Vagina (tissue), 2 donors: ENCODE measurements around the gene PNPLA3. TPM values are rescaled to one million over a fixed set of nuclear protein-coding genes. Genes with fewer than 3 reads are reported as not detected.

Experiments
- DNase-seq, 2 donors: peaks; one replicate each; pipeline ENCODE4 v3.0.0-alpha.2; 2017; ENCODE audit errors: extremely low spot score in 2 of 2
- H3K27ac ChIP-seq: fragments of 200-600 bp; sonication (generic); one replicate; pipeline ENCODE4 v1.5.1; 2019
- H3K27me3 ChIP-seq: fragments of 200-600 bp; sonication (generic); one replicate; pipeline ENCODE4 v1.5.1; 2019
- H3K36me3 ChIP-seq, 2 donors: fragments of 200-600 bp; sonication (generic); one replicate each; pipeline ENCODE4 v1.5.1; 2017 to 2019
- H3K4me1 ChIP-seq: fragments of 200-600 bp; sonication (generic); one replicate; pipeline ENCODE4 v1.5.1; 2019
- H3K4me3 ChIP-seq, 2 donors: fragments of 200-600 bp; sonication (generic); 1 replicate in 1 of 2; 2 replicates in 1 of 2; pipeline ENCODE4 v1.5.1; 2016 to 2019
- H3K9me3 ChIP-seq: fragments of 200-600 bp; sonication (generic); one replicate; pipeline ENCODE4 v1.5.1; 2019
- POLR2A ChIP-seq, 2 donors: fragments of 450-650 bp; IDR thresholded peaks; one replicate each; pipeline ENCODE4 v1.6.1; 2017; ENCODE audit warnings: antibody characterized with exemption in 2 of 2, mild to moderate bottlenecking in 2 of 2, moderate library complexity in 2 of 2
- POLR2AphosphoS5 ChIP-seq, 2 donors: sonication (generic); formaldehyde crosslinking; IDR thresholded peaks; one replicate each; pipeline ENCODE4 v1.9.0; 2017; ENCODE audit warnings: antibody characterized with exemption in 2 of 2, mild to moderate bottlenecking in 2 of 2, low read depth in 1 of 2; ENCODE audit not compliant: insufficient read depth in 1 of 2
- intact Hi-C: fragments of 100-400 bp; cut with DNase I; formaldehyde crosslinking; loops from one replicate; pipeline ENCODE4 v1.15.1; 2023
- total RNA-seq: library from RNA; depleted of rRNA; stranded (reverse); fragments of >200 nt; gene quantifications from one replicate; pipeline ENCODE4 v1.2.3, GENCODE V29; 2016
- TF ChIP-seq, protein P1 (sequence below), 3 experiments: fragments of 450-650 bp in 2 of 3; fragments of 200-600 bp in 1 of 3; sonication (generic) in 1 of 3; IDR thresholded peaks; one replicate each; pipeline ENCODE4 v1.5.1; 2017 to 2019; ENCODE audit warnings: antibody characterized with exemption in 3 of 3, mild to moderate bottlenecking in 2 of 3, moderate library complexity in 2 of 3

Gene PNPLA3
- total RNA-seq, 1 donor from 2014 or later: not detected

- intact Hi-C loops: no loop called here
- DNase-seq: no peak
- no peaks in the 10 kb centered on the region for H3K9me3 ChIP-seq
- H3K4me3 ChIP-seq: no peak overlapping the region
- TF ChIP-seq POLR2AphosphoS5 (IDR thresholded peaks at IDR 0.05; ENCODE audit: insufficient read depth in 1 of 2, low read depth in 1 of 2) (no peak), POLR2A (IDR thresholded peaks at IDR 0.05) (no peak)
- TF ChIP-seq, protein P1, sequence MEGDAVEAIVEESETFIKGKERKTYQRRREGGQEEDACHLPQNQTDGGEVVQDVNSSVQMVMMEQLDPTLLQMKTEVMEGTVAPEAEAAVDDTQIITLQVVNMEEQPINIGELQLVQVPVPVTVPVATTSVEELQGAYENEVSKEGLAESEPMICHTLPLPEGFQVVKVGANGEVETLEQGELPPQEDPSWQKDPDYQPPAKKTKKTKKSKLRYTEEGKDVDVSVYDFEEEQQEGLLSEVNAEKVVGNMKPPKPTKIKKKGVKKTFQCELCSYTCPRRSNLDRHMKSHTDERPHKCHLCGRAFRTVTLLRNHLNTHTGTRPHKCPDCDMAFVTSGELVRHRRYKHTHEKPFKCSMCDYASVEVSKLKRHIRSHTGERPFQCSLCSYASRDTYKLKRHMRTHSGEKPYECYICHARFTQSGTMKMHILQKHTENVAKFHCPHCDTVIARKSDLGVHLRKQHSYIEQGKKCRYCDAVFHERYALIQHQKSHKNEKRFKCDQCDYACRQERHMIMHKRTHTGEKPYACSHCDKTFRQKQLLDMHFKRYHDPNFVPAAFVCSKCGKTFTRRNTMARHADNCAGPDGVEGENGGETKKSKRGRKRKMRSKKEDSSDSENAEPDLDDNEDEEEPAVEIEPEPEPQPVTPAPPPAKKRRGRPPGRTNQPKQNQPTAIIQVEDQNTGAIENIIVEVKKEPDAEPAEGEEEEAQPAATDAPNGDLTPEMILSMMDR (IDR thresholded peaks at IDR 0.05): no peak
- no peak overlapping the region for H3K27ac ChIP-seq
- no peaks in the 10 kb centered on the region for H3K27me3 ChIP-seq
- H3K36me3 ChIP-seq: no peaks in the 10 kb centered on the region
- peaks cover 17% of the 10 kb centered on the region for H3K4me1 ChIP-seq
These were observed 27.8 kb downstream of the PNPLA3 start for GRCh38 chr22:43951391-43951790.

DNA sequence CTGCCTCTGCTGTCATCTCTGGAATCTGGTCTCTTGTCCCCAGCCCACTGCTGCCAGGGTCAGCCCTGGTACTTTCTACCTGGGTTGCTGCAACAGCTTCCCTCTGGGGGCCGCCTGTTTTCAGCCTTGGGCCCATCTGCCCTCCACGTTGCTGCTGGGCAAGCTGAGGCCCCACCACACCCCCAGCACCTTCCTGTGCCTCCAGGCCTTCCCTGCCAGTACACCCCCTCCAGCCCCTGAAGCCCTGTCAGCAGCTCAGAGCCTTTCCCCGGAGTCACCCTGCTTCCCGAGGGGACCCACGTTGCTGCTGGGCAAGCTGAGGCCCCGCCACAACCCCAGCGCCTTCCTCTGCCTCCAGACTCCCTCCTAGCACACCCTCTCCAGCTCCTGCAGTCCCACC is 28.4 kb downstream of the PNPLA3 start:
- Histone ChIP-seq H3K9me3 (no peaks in the 10 kb centered on the region), H3K4me3 (no peak overlapping the region), H3K4me1 (peaks cover 23% of the 10 kb centered on the region), H3K27me3 (no peaks in the 10 kb centered on the region), H3K36me3 (no peaks in the 10 kb centered on the region), H3K27ac (no peak overlapping the region)
- intact Hi-C loops: no loop called here
- DNase-seq: no peak
- TF ChIP-seq, protein P1 (IDR thresholded peaks at IDR 0.05): no peak
- TF ChIP-seq POLR2A (IDR thresholded peaks at IDR 0.05) (no peak), POLR2AphosphoS5 (IDR thresholded peaks at IDR 0.05; ENCODE audit: insufficient read depth in 1 of 2, low read depth in 1 of 2) (no peak)

DNA sequence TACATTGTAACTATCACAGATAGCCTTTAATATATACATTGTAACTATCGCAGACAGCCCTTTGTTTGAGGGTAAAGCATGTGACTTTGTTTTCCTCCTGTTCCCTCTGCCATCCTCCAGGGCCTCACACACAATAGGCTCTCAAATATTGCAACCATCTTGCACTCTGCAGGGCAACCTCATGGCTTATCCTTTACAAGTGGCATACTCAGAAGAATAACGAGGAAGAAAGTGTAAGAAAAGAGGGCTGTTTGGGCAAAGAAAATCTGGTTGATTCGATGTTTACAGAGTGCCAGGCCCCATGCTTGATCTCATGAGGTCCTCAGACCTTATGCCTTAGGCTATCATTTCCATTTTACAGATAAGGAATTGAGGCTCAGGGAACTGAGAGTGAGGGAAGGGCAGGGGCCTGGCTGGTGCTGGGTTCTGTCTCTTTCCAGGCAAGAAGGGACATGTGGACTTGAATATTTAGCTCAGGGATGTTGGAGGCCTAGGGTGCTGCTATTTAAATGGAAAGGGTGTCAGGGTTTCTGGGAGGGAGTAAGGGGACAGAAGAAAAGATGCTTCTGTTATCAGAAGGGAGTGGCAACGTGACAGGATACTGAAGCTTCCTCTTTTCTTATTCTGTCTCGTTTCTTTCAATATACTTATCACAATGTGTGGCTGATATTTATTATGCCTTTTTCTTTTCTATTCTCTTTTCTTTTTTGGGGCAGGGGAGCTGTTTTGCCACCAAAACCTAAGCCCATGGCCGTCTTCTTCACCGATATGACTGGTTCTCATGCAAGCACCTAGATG is 30.6 kb downstream of the PNPLA3 start:
- TF ChIP-seq POLR2AphosphoS5 (IDR thresholded peaks at IDR 0.05; ENCODE audit: insufficient read depth in 1 of 2, low read depth in 1 of 2) (no peak), POLR2A (IDR thresholded peaks at IDR 0.05) (no peak)
- TF ChIP-seq, protein P1 (IDR thresholded peaks at IDR 0.05): no peak
- no peak overlapping the region for H3K27ac ChIP-seq
- H3K4me3 ChIP-seq: peak overlapping the region; percentile 81 to 96
- peaks cover 36% of the 10 kb centered on the region for H3K4me1 ChIP-seq
- no peak for DNase-seq
- H3K9me3 ChIP-seq: no peaks in the 10 kb centered on the region
- intact Hi-C loops: no loop called here
- no peaks in the 10 kb centered on the region for H3K27me3 ChIP-seq
- H3K36me3 ChIP-seq: no peaks in the 10 kb centered on the region

DNA sequence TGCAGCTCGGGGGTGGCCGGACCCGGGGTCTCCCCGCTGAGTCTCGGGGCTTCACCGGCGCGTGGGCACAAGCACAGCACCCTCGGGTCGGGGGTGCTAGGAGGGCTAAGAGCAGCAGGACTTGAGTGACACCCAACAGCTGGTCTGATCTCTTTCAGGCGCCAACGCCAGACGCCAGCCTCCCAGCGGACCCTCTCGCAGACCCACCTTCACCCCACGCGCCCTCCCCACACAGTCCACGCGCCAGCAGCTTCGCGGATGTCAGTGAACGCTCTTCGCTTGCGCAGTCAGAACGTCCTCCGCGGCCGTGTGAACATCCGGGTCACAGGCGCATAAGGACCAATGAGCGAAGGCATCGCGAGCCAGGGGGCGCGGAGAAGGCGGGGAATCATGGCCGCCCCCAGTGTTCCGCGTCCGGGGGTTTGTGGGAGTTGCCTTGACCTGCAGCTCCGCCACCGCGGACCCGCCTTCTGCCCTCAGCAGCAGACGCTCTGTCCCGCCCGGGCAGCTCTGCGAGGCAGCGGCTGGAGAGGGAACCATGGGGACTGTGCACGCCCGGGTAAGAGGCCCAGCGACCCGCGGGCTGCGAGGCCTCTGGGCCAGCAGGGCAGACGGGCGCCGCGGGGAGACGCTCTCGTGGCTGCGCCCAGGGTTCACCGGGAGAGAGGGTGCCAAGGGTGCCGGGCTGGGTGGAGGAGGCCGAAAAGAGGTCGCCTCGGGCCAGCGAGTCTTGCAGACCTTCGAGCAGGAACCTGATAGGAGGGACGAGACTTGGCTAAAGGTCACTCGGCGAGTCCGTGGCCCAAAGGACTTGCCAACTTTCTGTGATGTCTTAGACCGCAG is 31.7 kb downstream of the PNPLA3 start, which contains the start of gene SAMM50:
TSS of gene SAMM50 (plus strand) at position 403 of the 843 bp plus-strand sequence. CDS start at position 539, 136 bp downstream.
- Histone ChIP-seq H3K4me3 (peak within 1 kb of the TSS; percentile 81 to 96), H3K4me1 (peaks cover 36% of the 10 kb centered on the region), H3K27ac (peak within 1 kb of the TSS; percentile 80), H3K9me3 (no peaks in the 10 kb centered on the region), H3K36me3 (no peaks in the 10 kb centered on the region), H3K27me3 (no peaks in the 10 kb centered on the region)
- intact Hi-C loops: no loop called here
- DNase-seq: peak in 1 of 2 donors; percentile 90
- TF ChIP-seq POLR2AphosphoS5 (IDR thresholded peaks at IDR 0.05; ENCODE audit: insufficient read depth in 1 of 2, low read depth in 1 of 2): peak; percentile 87 to 90
- TF ChIP-seq, protein P1 (IDR thresholded peaks at IDR 0.05): no peak
- no peak for TF ChIP-seq POLR2A (IDR thresholded peaks at IDR 0.05)
